GM12874 (cell line): ENCODE data around the gene CAND1.
A peak's percentile ranks its signal among the peaks of the same experiment; 100 is the strongest.

Experiments
- CTCF ChIP-seq: IDR thresholded peaks from 2 replicates; pipeline ENCODE4 v1.5.1; 2011; ENCODE audit warnings: low read depth, mild to moderate bottlenecking, control low read depth, low read length, moderate library complexity; ENCODE audit not compliant: insufficient read depth

Gene CAND1

GRCh38 chr12:67339530-67339929, 70.4 kb downstream of the CAND1 start:
- TF ChIP-seq CTCF = no peak

GRCh38 chr12:67344979-67345710, 76.0 kb downstream of the CAND1 start:
- TF ChIP-seq CTCF = no peak

GRCh38 chr12:67348683-67349082, 79.5 kb downstream of the CAND1 start:
- no peak for TF ChIP-seq CTCF

GRCh38 chr12:67352682-67353081, 83.5 kb downstream of the CAND1 start:
- no peak for TF ChIP-seq CTCF

- TF ChIP-seq CTCF = no peak
Measured at GRCh38 chr12:67354322-67354721, 85.2 kb downstream of the CAND1 start.

- TF ChIP-seq CTCF = no peak
Measured at GRCh38 chr12:67354966-67355365, 85.8 kb downstream of the CAND1 start.

GRCh38 chr12:67355428-67356379, 86.5 kb downstream of the CAND1 start:
- peak; percentile 43 for TF ChIP-seq CTCF
